ENCODE measurements around the gene ACOX3.
"Not testable (repeated sequence)": the region's sequence is repeated elsewhere in the genome, so short reads cannot be mapped to it uniquely, and the experiment has no call there.

DNA sequence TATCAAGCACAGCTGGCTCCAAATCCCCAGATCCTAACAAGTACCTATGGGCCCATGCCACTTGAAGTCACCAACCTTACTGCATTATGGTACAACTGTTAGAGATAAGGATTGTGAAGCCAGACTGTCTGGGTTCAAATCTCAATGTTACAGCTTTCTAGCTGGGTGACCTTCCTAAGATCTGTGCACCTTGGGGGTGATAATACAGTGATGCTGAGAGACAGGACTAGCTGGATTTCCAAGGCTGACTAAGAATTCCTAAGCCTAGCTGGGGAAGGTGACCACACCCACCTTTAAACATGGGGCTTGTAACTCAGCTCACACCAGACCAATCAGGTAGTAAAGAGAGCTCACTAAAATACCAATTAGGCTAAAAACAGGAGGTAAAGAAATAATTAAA, 20.4 kb downstream of the ACOX3 start:
- not testable (repeated sequence) for TF ChIP-seq POLR2AphosphoS5, TAF1, POLR2A (IDR thresholded peaks at IDR 0.05; ENCODE audit: low read depth, low read length)

Measured in GM12891 (cell line).